Endothelial cell (in vitro differentiated cells): ENCODE data around the gene F2R. TPM values are rescaled to one million over a fixed set of nuclear protein-coding genes. Genes with fewer than 3 reads are reported as not detected.

Experiments used
- DNase-seq: peaks from one replicate; pipeline ENCODE4 v3.0.0; 2021; ENCODE audit warnings: low spot score
- H3K27ac Mint-ChIP-seq: one replicate; pipeline ENCODE4 v1.8.0; 2021; ENCODE audit warnings: mixed read lengths, inconsistent platforms; ENCODE audit not compliant: unreplicated experiment
- H3K27me3 Mint-ChIP-seq: one replicate; pipeline ENCODE4 v1.8.0; 2021; ENCODE audit warnings: mild to moderate bottlenecking, moderate library complexity, mixed read lengths, inconsistent platforms; ENCODE audit not compliant: unreplicated experiment
- H3K36me3 Mint-ChIP-seq: one replicate; pipeline ENCODE4 v1.8.0; 2021; ENCODE audit warnings: mild to moderate bottlenecking, low read depth, mixed read lengths, inconsistent platforms; ENCODE audit not compliant: unreplicated experiment
- H3K4me1 Mint-ChIP-seq: one replicate; pipeline ENCODE4 v1.8.0; 2021; ENCODE audit warnings: mild to moderate bottlenecking, mixed read lengths, inconsistent platforms; ENCODE audit not compliant: unreplicated experiment
- H3K4me3 Mint-ChIP-seq: one replicate; pipeline ENCODE4 v1.8.0; 2021; ENCODE audit warnings: mild to moderate bottlenecking, mixed read lengths, inconsistent platforms; ENCODE audit not compliant: unreplicated experiment
- H3K9me3 Mint-ChIP-seq: one replicate; pipeline ENCODE4 v1.8.0; 2021; ENCODE audit warnings: mixed read lengths, inconsistent platforms; ENCODE audit not compliant: unreplicated experiment
- total RNA-seq: library from RNA; stranded (reverse); fragmentation: NEBNext Ultra II Directional; extraction: Animal tissue kit (Norgen Biotek cat#: 25700); gene quantifications from one replicate; pipeline ENCODE4 v1.2.1, GENCODE V29; 2021; ENCODE audit not compliant: unreplicated experiment
- TF ChIP-seq, protein P1 (sequence below): fragments of 200-600 bp; sonication (generic); IDR thresholded peaks from one replicate; pipeline ENCODE4 v1.5.0; 2021; ENCODE audit warnings: antibody characterized with exemption; ENCODE audit not compliant: unreplicated experiment

F2R gene
- total RNA-seq, 1 donor from 2014 or later, result 342 TPM

GRCh38 chr5:76701298-76701697 is 14.6 kb upstream of the F2R start:
- no peak for DNase-seq
- Mint-ChIP-seq H3K4me1 (peaks cover 27% of the 10 kb centered on the region), H3K4me3 (no peak overlapping the region), H3K36me3 (peaks cover 12% of the 10 kb centered on the region), H3K27me3 (no peaks in the 10 kb centered on the region), H3K9me3 (no peaks in the 10 kb centered on the region), H3K27ac (no peak overlapping the region)
- TF ChIP-seq, protein P1, sequence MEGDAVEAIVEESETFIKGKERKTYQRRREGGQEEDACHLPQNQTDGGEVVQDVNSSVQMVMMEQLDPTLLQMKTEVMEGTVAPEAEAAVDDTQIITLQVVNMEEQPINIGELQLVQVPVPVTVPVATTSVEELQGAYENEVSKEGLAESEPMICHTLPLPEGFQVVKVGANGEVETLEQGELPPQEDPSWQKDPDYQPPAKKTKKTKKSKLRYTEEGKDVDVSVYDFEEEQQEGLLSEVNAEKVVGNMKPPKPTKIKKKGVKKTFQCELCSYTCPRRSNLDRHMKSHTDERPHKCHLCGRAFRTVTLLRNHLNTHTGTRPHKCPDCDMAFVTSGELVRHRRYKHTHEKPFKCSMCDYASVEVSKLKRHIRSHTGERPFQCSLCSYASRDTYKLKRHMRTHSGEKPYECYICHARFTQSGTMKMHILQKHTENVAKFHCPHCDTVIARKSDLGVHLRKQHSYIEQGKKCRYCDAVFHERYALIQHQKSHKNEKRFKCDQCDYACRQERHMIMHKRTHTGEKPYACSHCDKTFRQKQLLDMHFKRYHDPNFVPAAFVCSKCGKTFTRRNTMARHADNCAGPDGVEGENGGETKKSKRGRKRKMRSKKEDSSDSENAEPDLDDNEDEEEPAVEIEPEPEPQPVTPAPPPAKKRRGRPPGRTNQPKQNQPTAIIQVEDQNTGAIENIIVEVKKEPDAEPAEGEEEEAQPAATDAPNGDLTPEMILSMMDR, result no peak

GRCh38 chr5:76703707-76704106 is 12.2 kb upstream of the F2R start:
- Mint-ChIP-seq H3K27me3 (no peaks in the 10 kb centered on the region), H3K36me3 (peaks cover 12% of the 10 kb centered on the region), H3K9me3 (no peaks in the 10 kb centered on the region), H3K4me3 (no peak overlapping the region), H3K27ac (no peak overlapping the region), H3K4me1 (peaks cover 26% of the 10 kb centered on the region)
- TF ChIP-seq, protein P1, result no peak
- no peak for DNase-seq

DNA sequence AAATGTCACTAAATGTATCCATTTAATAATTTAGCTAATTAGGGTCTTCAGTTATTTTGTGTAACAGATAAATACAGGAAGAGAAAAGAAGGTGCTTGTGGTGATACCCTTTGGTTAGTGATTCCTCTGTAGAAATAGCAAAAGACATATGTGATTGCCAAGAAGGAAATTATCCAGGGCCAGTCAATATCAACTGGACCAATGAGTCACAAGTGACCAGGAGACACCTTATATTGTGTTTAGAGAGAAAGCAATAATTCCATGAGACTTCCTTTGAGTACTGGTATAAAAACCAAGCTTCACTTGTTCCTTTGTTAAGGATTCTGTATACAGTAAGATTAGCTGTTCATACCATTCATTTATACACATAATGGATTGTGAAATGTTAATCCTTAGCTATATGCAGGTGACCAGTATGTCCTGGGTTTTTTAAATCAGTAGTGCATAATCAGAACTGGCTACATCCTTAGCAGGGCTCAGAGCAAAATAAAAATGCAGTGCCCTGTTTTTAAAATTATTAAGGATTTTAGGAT is 11.7 kb upstream of the F2R start:
- H3K36me3 Mint-ChIP-seq, result peaks cover 8% of the 10 kb centered on the region
- no peaks in the 10 kb centered on the region for H3K27me3 Mint-ChIP-seq
- no peaks in the 10 kb centered on the region for H3K9me3 Mint-ChIP-seq
- peaks cover 24% of the 10 kb centered on the region for H3K4me1 Mint-ChIP-seq
- TF ChIP-seq, protein P1, result no peak
- H3K4me3 Mint-ChIP-seq, result no peak overlapping the region
- DNase-seq, result no peak
- no peak overlapping the region for H3K27ac Mint-ChIP-seq

- no peaks in the 10 kb centered on the region for H3K9me3 Mint-ChIP-seq
- DNase-seq, result no peak
- peaks cover 8% of the 10 kb centered on the region for H3K36me3 Mint-ChIP-seq
- H3K4me1 Mint-ChIP-seq, result peaks cover 30% of the 10 kb centered on the region
- H3K27me3 Mint-ChIP-seq, result no peaks in the 10 kb centered on the region
- H3K4me3 Mint-ChIP-seq, result no peak overlapping the region
- no peak overlapping the region for H3K27ac Mint-ChIP-seq
- TF ChIP-seq, protein P1, result no peak
These were observed 10.4 kb upstream of the F2R start for GRCh38 chr5:76705574-76705973.

GRCh38 chr5:76709762-76710161 is 6.2 kb upstream of the F2R start:
- H3K9me3 Mint-ChIP-seq, result no peaks in the 10 kb centered on the region
- H3K4me3 Mint-ChIP-seq, result no peak overlapping the region
- TF ChIP-seq, protein P1, result no peak
- H3K36me3 Mint-ChIP-seq, result peaks cover 8% of the 10 kb centered on the region
- peaks cover 32% of the 10 kb centered on the region for H3K4me1 Mint-ChIP-seq
- no peak for DNase-seq
- H3K27ac Mint-ChIP-seq, result no peak overlapping the region
- peaks cover 4% of the 10 kb centered on the region for H3K27me3 Mint-ChIP-seq
